GM18526 (cell line): ENCODE measurements around the gene DPYSL5.

ENCODE experiments used
- POLR2A ChIP-seq: IDR thresholded peaks from 3 replicates; pipeline ENCODE4 v1.6.1; 2011; ENCODE audit not compliant: insufficient read length; ENCODE audit errors: extremely low read depth

The DPYSL5 gene

DNA sequence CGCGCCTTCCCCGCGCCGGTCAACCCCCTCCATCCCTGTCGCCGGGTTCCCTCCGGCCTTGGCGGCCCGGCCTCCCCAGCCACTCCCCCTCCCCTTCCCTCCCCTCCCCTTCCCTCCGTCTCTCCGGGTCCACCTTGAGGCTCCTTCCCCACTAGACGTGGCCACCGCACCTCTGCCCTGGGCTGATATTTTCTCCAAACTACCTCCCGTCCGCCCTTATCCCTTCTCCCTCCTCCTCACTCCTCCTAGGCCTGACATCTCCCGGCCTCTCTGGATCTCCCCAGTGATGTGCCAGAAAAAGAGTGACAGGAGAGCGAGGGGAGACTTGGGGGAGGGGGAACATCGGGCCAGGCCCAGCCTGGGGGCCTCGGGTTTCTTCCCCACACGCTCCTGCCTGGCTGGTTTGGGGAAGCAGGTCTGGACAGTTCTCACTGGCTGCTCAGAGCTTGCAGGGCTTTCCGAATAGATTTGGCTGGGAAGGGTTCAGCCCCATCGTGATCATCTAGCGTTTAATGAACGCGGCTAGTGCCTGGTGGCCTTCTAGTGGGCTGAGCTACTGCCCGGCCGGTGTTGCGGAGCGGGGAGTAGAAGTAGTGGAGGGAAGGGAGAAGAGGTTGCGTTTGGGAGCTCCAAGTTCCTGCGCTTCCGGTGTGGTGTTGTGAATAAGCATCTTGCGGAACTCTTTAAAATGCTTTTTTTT lies 123.1 kb downstream of the DPYSL5 start:
- no peak for TF ChIP-seq POLR2A

DNA sequence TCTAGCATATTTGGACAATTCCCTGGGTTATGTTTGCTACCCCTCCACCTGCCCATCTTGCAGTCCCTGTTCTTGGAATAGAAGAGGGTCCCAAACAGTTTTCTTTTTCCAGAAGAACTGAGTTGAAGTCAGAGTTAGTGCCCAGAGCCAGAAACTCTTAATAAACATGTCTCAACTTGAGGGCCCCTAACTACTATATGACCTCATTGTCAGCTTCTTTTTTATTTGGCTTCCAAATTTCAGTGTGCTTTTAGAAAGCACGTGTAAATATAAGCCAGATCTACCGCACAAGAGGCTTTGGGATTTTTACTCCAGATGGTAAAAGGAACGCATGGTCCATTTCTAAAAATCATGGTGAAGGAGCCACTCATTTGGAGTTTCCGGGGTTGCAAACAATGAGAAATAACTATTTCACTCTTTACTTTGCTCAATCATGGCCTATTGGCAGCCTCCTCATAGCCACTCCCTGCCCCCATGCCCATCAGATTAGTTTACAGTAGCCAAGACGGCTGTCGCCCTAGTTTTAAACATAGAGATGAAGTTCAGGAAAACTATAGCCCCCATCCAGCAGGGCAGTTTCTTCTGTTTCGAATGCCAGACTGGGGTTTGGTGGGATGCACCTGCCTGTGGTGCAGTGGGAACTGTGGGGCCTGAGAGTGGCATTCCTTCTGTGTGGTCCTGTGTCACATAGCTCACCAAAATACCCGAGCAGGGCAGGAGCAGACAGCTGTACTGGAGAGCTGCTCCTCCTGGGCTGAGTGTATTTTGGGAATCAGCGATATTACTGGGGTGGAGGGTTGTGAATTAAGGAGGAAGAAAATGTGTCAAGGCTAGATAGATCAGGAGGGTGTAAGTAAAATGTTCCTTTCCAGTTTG lies 124.2 kb downstream of the DPYSL5 start:
- no peak for TF ChIP-seq POLR2A

DNA sequence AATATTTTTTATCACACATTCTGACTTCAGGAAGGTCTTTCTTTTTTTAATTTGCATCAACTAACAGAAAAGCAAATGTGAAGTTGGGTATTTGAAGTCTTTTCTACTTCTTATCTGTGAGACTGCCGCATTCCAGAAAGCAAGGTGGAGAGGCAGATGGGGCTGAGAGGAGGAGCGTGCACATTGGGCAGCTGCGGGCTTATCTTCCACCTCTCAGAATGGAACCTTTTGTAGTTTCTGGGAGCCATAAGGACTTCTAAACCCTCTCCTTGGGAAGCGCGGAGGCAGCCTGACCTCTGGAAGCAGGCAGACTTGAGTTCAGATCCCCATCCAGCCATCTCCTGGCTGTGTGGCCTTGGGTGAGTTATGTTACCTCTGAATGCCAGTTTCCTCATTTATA lies 126.4 kb downstream of the DPYSL5 start:
- TF ChIP-seq POLR2A, result no peak

DNA sequence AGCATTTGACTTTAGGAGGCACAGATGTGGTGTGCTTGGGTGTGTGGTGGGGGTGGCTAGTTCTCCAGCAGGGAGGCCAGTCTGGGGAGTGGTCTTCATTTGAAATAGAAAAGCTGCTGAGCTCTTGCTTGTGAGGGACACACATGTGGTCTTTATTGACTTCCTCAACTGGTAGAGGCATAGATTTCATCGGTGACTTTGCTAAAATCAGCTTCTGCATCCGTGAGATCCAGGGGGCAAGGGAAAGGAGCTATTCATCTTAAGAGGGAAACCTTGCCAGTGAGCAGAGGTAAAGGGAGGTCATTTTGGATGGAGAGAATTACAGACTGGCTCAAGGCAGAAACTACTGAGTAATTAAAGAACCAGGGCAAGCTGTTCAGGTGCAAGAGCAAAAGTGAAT lies 127.2 kb downstream of the DPYSL5 start:
- TF ChIP-seq POLR2A, result no peak

DNA sequence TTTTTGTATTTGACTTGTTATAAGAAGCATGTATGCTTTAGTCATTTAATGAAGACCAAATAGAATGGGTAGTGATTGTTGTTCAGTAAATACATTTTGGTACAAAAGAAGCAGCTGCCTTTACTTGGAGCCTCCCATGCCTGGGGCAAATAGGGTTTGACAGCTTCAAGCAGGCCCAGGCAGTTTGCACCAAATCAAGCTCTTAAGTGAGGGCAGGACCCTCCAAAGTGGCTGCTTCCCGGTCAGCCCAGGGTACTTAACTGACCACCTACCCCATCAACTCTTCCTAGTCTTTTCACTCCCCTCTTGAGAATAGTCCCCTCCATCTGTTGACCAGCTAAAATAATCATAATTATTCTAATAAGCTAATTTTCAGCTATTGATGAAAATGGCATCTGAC lies 127.7 kb downstream of the DPYSL5 start:
- TF ChIP-seq POLR2A, result no peak

DNA sequence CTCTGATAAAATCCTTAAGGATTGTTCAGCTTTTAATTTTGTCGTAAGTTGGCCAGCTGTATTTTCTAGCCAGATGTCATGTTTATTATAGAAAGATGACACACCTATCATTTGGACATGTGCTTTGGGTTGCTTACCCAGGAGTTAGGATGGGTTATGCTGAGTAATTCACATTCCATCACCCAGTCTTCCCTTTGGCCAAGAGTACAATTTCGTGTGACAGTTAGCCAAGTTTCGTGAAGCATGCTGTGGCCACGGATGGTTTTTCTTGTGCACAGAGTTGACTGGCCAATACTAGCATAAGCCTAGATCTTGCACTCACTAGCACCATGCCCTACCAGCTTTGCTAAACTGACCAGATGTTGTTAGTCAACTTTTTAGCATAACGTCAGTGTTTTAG lies 128.3 kb downstream of the DPYSL5 start:
- TF ChIP-seq POLR2A, result no peak

DNA sequence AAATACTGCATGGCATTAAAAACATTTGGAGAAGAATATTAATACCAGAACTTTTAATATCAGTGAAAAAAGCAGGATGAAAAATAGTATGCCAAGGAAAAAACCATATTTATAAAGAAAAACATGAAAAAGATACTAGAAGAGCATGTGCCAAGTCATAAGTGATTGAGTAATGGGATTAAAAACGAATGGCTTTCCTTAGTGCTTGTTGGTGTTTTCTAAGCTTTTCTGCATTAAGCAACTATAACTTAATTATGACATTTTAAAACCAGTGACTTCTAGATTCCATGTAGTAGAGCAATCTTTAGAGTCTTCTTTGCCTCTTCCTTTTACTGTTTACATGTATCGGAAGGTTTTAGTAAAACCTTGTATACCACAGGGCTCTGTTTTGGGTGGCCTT lies 129.1 kb downstream of the DPYSL5 start:
- TF ChIP-seq POLR2A, result no peak

DNA sequence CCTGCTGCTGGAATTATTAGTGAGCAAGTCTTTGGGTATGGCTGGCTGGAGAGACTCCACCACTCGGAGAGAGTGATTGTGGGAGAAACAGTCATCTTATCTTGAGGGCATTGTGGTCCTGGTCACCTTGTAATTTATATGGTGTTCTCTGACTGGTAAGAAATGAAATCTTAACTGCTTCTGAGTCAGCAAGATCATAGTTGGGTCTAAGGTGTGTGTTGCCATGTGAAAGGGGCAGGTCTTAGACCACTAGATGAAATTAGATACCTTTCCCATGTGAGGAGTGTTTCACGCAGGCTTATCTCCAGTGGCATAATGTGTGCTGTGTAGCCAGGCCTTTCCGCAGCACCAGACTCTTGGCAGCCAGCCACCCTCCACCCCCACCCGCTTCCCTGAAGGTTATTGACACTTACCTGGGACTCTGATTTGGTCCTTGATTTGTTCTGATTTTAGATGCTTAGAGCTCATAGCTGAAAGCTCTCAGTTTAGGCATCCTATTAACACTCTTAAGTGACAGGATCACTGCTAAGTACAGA lies 130.2 kb downstream of the DPYSL5 start:
- TF ChIP-seq POLR2A, result no peak

DNA sequence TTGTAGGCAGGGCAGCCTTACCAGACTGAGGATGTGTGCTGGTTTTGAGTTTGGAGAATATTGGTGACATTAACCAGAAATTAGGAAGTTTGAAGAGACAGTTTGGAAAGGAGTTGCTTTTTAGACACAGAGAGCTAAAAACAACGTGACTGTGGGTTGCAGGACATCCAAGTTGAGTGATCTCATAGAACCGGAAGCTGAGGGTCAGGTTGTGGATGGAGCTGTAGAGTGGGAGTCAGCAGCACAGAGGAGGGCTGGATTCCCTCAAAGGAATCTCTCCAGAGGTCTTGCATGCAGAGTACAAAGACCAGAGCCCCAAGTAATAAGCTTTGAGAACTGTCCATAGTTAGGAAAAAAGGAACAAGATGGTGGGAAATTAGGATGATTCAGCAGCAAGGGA lies 131.8 kb downstream of the DPYSL5 start:
- TF ChIP-seq POLR2A, result no peak

DNA sequence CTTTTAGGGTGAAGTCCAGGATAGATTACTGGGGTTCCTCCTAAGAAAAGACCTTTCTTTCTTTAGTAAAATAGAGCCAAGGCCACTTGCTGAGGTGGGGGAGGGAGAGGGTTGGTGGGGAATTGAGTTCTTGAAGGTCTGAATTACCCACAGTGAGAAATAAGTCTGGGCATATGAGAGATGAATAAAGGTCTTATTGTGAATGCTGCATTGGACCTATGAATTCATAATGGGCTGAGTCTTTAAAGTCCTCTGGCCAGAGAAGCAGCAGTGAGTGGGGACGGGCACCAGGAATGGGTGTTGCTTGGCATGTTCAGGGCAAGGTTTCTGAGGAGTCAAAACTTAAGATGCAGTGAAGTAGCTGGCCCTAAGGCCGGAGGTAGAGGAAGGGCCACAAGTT lies 133.0 kb downstream of the DPYSL5 start:
- TF ChIP-seq POLR2A, result no peak

DNA sequence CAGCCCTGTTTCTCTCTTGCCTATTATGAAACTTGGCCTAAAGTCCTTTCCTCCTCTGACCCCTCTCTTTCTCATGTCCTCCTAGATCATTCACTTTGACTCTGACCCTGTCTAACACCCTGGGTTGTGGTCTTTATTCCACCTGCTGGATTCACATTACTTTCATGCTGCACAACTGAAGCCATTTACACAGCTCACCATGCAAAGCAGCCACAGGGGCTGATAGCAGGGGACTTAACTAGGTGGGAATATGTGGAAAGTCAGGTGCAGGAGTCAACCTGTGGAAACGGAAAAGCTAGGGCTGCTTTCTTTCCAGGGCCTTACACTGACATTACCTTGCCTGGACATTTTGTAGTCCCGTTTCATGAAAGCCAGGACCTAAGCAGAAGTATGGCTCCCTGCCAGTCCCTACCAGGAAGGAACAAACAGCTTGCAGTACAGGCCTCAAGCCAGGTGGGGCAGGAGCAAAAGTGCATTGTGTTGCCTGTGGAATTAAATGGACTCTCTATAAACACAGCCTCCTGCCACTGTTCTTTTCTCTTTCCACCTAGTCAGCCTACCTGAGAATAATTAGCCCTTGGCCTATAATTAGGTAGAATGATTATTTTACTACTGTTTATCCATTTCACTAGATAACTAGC lies 134.3 kb downstream of the DPYSL5 start:
- no peak for TF ChIP-seq POLR2A

DNA sequence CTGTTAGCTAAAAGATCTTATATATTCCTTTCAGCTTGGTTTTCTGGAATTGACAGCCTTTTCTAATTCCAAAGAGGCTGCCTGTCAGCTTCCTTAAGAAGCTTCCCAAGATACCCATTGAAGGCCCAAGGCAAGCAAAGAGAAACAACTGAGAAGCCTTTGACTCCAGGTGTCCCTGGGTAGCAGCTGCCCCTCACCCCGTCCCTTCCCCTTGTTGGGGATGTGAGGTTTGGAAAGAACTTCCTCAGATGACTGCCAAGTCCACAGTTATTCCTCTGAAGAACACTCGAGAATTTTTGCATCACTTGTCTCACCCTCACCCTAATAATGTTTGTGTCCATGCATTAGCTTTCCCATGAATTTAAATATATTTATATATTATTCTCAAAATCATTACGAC lies 135.8 kb downstream of the DPYSL5 start:
- no peak for TF ChIP-seq POLR2A

DNA sequence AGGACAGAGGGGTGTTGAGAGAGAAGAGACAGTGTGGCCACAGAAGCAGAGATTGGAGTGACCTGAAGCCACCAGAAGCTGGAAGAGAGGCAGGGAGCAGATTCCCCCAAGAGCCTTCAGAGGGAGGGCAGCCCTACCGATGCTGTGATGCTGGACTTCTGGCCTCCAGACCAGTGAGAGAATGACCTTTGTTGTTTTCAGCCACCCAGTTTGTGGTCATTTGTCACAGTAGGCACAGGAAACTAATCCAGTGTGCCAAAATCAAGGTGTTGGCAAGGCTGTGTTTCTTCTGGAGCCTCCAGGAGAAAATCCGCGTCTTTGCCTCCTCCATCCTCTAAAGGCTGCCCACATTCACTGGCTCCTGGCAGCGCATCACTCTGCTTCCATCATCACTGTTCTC lies 137.9 kb downstream of the DPYSL5 start:
- no peak for TF ChIP-seq POLR2A

DNA sequence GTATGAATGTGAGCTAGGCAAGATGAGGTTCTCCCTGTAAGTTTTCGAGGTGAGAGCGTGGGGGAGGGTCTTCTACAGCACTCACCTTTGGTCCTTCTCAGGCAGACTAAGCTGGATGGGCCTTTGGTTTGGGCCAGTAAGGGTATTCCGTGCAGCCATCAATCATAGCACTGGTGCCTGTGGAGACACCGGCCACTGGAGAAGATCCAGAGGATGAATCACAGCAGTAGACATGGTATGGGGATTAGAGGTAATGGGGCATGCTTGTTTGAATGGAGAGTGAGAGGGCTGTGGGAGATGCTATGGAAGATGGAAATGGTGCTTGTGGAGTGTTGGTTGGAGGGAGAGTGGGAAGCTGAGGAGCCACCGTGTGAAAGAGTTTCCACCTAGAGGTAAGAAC lies 138.6 kb downstream of the DPYSL5 start:
- no peak for TF ChIP-seq POLR2A

DNA sequence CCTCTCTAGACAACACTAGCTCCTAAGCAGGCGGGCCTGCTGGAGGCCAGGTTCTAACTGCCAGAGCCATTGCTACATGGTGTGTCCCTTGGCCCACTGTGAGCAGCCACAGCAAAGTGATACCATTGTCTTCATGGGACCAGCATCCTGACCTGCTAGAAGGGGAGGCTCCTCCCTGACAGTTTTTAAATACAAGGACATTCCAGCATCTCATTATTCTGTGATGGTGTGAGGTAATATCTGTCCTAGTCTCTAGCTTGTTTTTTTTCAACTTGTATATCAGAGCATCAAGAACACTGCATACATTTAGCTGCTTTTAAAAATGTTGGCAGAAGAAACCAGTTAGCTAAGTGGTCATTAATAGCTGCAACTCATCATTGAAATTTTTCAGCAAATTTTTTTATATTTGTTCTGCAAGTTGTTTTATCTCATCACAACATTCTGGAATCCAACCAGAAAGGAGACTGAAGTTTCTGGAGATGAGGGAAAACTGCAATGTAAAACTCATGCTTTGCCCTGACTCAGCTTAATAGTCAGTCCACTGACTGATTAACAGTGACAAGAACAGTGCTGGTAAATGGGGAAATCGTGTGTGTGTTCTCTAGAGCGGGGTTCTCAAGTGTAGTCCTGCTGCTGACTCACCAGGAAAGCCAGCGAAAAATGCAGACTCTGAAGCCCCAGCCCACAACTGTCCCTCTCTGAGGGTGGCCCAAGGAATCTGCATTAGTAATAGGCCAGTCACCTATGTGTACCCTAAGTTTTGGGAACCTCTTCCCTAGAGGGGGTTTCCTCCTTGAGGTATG lies 140.3 kb downstream of the DPYSL5 start:
- no peak for TF ChIP-seq POLR2A

DNA sequence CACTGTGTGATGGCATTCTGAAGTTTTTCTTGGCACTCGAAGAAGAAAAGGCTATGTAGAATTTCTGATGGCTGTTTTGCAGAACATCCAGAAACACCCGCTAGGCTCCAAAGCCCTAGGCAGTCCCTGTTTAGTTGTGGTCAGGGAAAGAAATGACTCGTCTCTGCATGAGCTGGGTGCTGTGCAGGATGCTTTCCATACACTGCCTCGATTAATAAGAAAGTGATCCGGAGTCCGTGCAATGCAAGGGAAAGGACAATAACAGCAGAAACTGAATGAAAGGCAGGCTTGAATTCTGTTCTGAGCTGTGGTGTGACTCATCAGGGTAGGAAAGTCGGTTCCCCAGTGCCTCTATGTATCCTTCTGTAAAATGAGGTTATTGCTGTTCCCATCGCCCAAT lies 141.2 kb downstream of the DPYSL5 start:
- no peak for TF ChIP-seq POLR2A

DNA sequence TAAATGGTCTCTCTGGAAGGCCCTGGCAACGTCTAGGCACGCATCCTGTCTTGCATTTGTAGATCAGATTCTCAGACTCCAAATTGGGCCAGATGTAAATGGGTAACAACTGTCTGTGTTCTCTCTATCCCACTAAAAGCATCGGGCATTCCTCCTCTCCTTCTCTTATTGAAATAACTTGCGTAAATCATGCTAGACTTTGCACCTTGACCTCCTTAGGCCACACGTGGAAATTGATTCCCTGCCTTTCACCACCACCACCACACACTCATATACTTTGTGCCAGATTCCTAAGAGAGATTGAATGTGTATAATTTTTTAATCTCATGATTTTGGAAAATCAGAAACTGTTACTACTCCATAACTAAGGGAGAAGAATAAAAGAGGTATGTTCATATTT lies 143.8 kb downstream of the DPYSL5 start:
- TF ChIP-seq POLR2A, result no peak
